Measurements from ENCODE around the gene IFIT3.

DNA sequence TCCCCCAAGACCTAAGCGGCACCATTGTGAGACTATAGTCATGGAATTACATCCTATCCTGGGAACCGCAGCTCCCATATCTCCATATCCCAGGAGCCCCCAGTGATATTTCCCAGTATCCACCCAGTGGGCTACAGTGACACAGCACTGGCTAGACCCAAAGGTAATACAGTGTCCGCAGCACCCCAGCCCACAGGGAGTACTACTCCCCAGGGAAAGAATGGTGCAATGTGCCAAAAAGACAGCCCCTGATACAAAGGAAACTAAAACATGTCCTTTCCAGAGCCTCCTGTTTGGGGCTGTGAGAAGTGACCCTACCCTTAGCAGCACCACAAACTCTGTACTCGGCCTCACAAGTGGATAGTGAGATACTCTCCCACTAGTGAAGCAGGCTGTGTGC lies 30.4 kb upstream of the IFIT3 start:
- TF ChIP-seq GABPA (IDR thresholded peaks at IDR 0.05; ENCODE audit: low read depth): no peak
- TF ChIP-seq, protein P1, sequence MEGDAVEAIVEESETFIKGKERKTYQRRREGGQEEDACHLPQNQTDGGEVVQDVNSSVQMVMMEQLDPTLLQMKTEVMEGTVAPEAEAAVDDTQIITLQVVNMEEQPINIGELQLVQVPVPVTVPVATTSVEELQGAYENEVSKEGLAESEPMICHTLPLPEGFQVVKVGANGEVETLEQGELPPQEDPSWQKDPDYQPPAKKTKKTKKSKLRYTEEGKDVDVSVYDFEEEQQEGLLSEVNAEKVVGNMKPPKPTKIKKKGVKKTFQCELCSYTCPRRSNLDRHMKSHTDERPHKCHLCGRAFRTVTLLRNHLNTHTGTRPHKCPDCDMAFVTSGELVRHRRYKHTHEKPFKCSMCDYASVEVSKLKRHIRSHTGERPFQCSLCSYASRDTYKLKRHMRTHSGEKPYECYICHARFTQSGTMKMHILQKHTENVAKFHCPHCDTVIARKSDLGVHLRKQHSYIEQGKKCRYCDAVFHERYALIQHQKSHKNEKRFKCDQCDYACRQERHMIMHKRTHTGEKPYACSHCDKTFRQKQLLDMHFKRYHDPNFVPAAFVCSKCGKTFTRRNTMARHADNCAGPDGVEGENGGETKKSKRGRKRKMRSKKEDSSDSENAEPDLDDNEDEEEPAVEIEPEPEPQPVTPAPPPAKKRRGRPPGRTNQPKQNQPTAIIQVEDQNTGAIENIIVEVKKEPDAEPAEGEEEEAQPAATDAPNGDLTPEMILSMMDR (IDR thresholded peaks at IDR 0.05): no peak
- TF ChIP-seq POLR2AphosphoS5 (IDR thresholded peaks at IDR 0.05; ENCODE audit: low read depth, low read length): no peak
- no peak for TF ChIP-seq RFX5 (IDR thresholded peaks at IDR 0.05; ENCODE audit: low read length)
- TF ChIP-seq SIN3A (IDR thresholded peaks at IDR 0.05; ENCODE audit: borderline replicate concordance, low read depth, low read length): no peak
- no peak for TF ChIP-seq SMC3 (IDR thresholded peaks at IDR 0.05; ENCODE audit: low read depth, low read length)
- TF ChIP-seq RAD21 (IDR thresholded peaks at IDR 0.05; ENCODE audit: low read length): no peak
- no peak for TF ChIP-seq GATA2 (CRISPR knock-in tag; IDR thresholded peaks at IDR 0.05)
- TF ChIP-seq JUND (IDR thresholded peaks at IDR 0.05): no peak
- TF ChIP-seq, protein P2, sequence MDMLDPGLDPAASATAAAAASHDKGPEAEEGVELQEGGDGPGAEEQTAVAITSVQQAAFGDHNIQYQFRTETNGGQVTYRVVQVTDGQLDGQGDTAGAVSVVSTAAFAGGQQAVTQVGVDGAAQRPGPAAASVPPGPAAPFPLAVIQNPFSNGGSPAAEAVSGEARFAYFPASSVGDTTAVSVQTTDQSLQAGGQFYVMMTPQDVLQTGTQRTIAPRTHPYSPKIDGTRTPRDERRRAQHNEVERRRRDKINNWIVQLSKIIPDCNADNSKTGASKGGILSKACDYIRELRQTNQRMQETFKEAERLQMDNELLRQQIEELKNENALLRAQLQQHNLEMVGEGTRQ (IDR thresholded peaks at IDR 0.05; ENCODE audit: borderline replicate concordance, low read depth, low read length): no peak
- no peak for TF ChIP-seq TAF1 (IDR thresholded peaks at IDR 0.05; ENCODE audit: borderline replicate concordance, low read depth, low read length)
- TF ChIP-seq CHD2 (IDR thresholded peaks at IDR 0.05; ENCODE audit: low read length, partially characterized antibody): no peak
- TF ChIP-seq EZH2phosphoT487 (IDR thresholded peaks at IDR 0.05; ENCODE audit: borderline replicate concordance, low read depth): no peak

All from SK-N-SH (cell line).